Measurements from ENCODE around the gene SPATA31E1. TPM values are rescaled to one million over a fixed set of nuclear protein-coding genes. Genes with fewer than 3 reads are reported as not detected.

The SPATA31E1 gene
- total RNA-seq: not detected

DNA sequence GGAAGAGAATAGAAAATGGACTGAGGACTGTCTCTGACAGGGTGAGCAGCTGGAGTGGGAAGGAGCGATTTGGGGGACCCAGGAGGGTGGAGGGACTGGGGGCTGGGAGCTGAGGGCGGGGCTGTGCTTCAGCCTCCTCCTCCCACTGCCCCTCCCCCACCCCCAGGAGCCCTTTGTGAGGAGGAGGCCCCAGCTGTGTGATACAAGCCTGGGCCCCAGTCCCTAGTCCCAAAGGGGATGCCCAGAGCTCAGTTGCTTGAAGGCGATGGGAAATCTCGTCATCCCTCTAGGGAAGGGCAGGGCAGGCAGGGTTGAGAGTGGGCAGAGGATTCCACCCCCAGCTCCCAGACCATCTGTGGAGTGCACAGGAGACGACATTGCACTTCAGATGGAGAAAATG, at the start of gene SPATA31E1:
SPATA31E1 (plus strand) TSS at position 251 of the 400 bp plus-strand sequence; CDS start at position 266, 15 bp downstream.
- no peaks in the 10 kb centered on the region for H3K4me1 ChIP-seq
- H3K36me3 ChIP-seq: no peaks in the 10 kb centered on the region
- no peak for DNase-seq (ENCODE audit: extremely low spot score in 2 of 2)
- no peak within 1 kb of the TSS for H3K27ac ChIP-seq
- H3K9me3 ChIP-seq: no peaks in the 10 kb centered on the region
- H3K4me3 ChIP-seq: no peak within 1 kb of the TSS
- TF ChIP-seq POLR2AphosphoS5 (IDR thresholded peaks at IDR 0.05; ENCODE audit: insufficient read depth in 1 of 2, low read depth in 1 of 2): no peak
- TF ChIP-seq POLR2A (IDR thresholded peaks at IDR 0.05): no peak
- TF ChIP-seq, protein P1, sequence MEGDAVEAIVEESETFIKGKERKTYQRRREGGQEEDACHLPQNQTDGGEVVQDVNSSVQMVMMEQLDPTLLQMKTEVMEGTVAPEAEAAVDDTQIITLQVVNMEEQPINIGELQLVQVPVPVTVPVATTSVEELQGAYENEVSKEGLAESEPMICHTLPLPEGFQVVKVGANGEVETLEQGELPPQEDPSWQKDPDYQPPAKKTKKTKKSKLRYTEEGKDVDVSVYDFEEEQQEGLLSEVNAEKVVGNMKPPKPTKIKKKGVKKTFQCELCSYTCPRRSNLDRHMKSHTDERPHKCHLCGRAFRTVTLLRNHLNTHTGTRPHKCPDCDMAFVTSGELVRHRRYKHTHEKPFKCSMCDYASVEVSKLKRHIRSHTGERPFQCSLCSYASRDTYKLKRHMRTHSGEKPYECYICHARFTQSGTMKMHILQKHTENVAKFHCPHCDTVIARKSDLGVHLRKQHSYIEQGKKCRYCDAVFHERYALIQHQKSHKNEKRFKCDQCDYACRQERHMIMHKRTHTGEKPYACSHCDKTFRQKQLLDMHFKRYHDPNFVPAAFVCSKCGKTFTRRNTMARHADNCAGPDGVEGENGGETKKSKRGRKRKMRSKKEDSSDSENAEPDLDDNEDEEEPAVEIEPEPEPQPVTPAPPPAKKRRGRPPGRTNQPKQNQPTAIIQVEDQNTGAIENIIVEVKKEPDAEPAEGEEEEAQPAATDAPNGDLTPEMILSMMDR (IDR thresholded peaks at IDR 0.05): no peak
- intact Hi-C loops (cut with DNase I): no loop called here
- H3K27me3 ChIP-seq: no peaks in the 10 kb centered on the region

DNA sequence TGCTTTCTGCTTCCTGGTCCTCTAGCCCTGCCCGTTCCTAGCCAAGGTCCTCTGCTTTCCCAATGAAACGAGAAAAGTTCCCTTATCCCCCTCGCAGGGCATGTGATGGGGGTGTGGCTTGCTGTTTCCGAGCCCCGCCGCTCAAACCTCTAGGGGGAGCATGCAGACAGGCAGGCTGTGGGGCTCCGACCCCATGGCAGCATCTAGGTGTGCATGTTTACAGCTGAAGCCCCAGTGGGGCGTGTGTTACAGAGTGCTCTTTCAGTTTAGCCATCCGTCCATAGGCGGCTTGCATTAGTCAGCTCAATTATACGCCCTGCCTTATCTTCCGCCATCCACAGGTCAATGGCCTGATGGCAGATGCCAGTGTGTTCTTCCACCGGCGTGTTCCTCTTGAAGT, 48.3 kb upstream of the SPATA31E1 start:
- H3K27ac ChIP-seq: no peak overlapping the region
- intact Hi-C loops (cut with DNase I): loop anchor here (5.0 kb wide), 1 partner anchor 838 kb away; no protein-coding TSS in a partner anchor

GRCh38 chr9:87836536-87836935, 46.1 kb upstream of the SPATA31E1 start:
- intact Hi-C loops (cut with DNase I): no loop called here
- TF ChIP-seq POLR2AphosphoS5 (IDR thresholded peaks at IDR 0.05; ENCODE audit: insufficient read depth in 1 of 2, low read depth in 1 of 2) (no peak), POLR2A (IDR thresholded peaks at IDR 0.05) (no peak)
- TF ChIP-seq, protein P1 (IDR thresholded peaks at IDR 0.05): no peak
- Histone ChIP-seq H3K9me3 (no peaks in the 10 kb centered on the region), H3K36me3 (no peaks in the 10 kb centered on the region), H3K27ac (no peak overlapping the region), H3K27me3 (no peaks in the 10 kb centered on the region), H3K4me3 (no peak overlapping the region), H3K4me1 (no peaks in the 10 kb centered on the region)
- DNase-seq (ENCODE audit: extremely low spot score in 2 of 2): no peak

More for the DNA sequence above, 48.3 kb upstream of the SPATA31E1 start:
- no peak for DNase-seq (ENCODE audit: extremely low spot score in 2 of 2)
- no peaks in the 10 kb centered on the region for H3K4me1 ChIP-seq
- no peaks in the 10 kb centered on the region for H3K9me3 ChIP-seq
- no peaks in the 10 kb centered on the region for H3K36me3 ChIP-seq
- no peak overlapping the region for H3K4me3 ChIP-seq
- no peak for TF ChIP-seq POLR2A (IDR thresholded peaks at IDR 0.05)
- TF ChIP-seq, protein P1 (IDR thresholded peaks at IDR 0.05): no peak
- no peak for TF ChIP-seq POLR2AphosphoS5 (IDR thresholded peaks at IDR 0.05; ENCODE audit: insufficient read depth in 1 of 2, low read depth in 1 of 2)
- H3K27me3 ChIP-seq: no peaks in the 10 kb centered on the region

- Histone ChIP-seq H3K36me3 (no peaks in the 10 kb centered on the region), H3K27me3 (no peaks in the 10 kb centered on the region), H3K9me3 (no peaks in the 10 kb centered on the region), H3K4me3 (no peak overlapping the region), H3K27ac (no peak overlapping the region), H3K4me1 (no peaks in the 10 kb centered on the region)
- TF ChIP-seq POLR2A (IDR thresholded peaks at IDR 0.05): no peak
- no peak for TF ChIP-seq POLR2AphosphoS5 (IDR thresholded peaks at IDR 0.05; ENCODE audit: insufficient read depth in 1 of 2, low read depth in 1 of 2)
- TF ChIP-seq, protein P1 (IDR thresholded peaks at IDR 0.05): no peak
- intact Hi-C loops (cut with DNase I): no loop called here
- DNase-seq (ENCODE audit: extremely low spot score in 2 of 2): no peak
Measured at GRCh38 chr9:87836951-87837705, 45.5 kb upstream of the SPATA31E1 start.

GRCh38 chr9:87840134-87840533, 42.5 kb upstream of the SPATA31E1 start:
- Histone ChIP-seq H3K4me1 (no peaks in the 10 kb centered on the region), H3K36me3 (no peaks in the 10 kb centered on the region), H3K27me3 (no peaks in the 10 kb centered on the region), H3K4me3 (no peak overlapping the region), H3K9me3 (no peaks in the 10 kb centered on the region), H3K27ac (no peak overlapping the region)
- DNase-seq (ENCODE audit: extremely low spot score in 2 of 2): no peak
- TF ChIP-seq POLR2A (IDR thresholded peaks at IDR 0.05) (no peak), POLR2AphosphoS5 (IDR thresholded peaks at IDR 0.05; ENCODE audit: insufficient read depth in 1 of 2, low read depth in 1 of 2) (no peak)
- TF ChIP-seq, protein P1 (IDR thresholded peaks at IDR 0.05): no peak
- intact Hi-C loops (cut with DNase I): no loop called here
